SK-N-MC (cell line): Measurements from ENCODE around the gene TIGAR.

Source experiments
- EZH2 ChIP-seq: fragments of 200-600 bp; sonication (generic); IDR thresholded peaks from one replicate; pipeline ENCODE4 v1.6.1; 2017; ENCODE audit warnings: antibody characterized with exemption
- POLR2AphosphoS5 ChIP-seq: IDR thresholded peaks from 2 replicates; pipeline ENCODE4 v1.6.1; 2012; ENCODE audit warnings: mild to moderate bottlenecking, low read depth, low read length, borderline replicate concordance

- TF ChIP-seq POLR2AphosphoS5 (no peak), EZH2 (no peak)
These were observed 39.8 kb upstream of the TIGAR start for GRCh38 chr12:4281173-4281654.
